ENCODE data around the gene GAPDHS.
A peak's percentile ranks its signal among the peaks of the same experiment; 100 is the strongest.

GAPDHS gene

GRCh38 chr19:35524181-35524837, 8.9 kb upstream of the GAPDHS start:
- DNase-seq (ENCODE audit: low read depth): no peak
- no peak for TF ChIP-seq CTCF (IDR thresholded peaks at IDR 0.05; ENCODE audit: insufficient read depth, low read depth, low read length, missing control alignments)
- no peak overlapping the region for H3K4me3 ChIP-seq (ENCODE audit: low read depth, low read length)

GRCh38 chr19:35525873-35526272, 7.4 kb upstream of the GAPDHS start:
- DNase-seq (ENCODE audit: low read depth): no peak
- no peak overlapping the region for H3K4me3 ChIP-seq (ENCODE audit: low read depth, low read length)
- no peak for TF ChIP-seq CTCF (IDR thresholded peaks at IDR 0.05; ENCODE audit: insufficient read depth, low read depth, low read length, missing control alignments)

GRCh38 chr19:35528218-35529038, 4.8 kb upstream of the GAPDHS start, which contains the start of gene SBSN:
TSS of gene SBSN (minus strand) at chr19:35528311. CDS start at chr19:35528281, 30 bp downstream.
- H3K4me3 ChIP-seq (ENCODE audit: low read depth, low read length): no peak within 1 kb of the TSS
- no peak for DNase-seq (ENCODE audit: low read depth)
- no peak for TF ChIP-seq CTCF (IDR thresholded peaks at IDR 0.05; ENCODE audit: insufficient read depth, low read depth, low read length, missing control alignments)

GRCh38 chr19:35529241-35530218, 3.7 kb upstream of the GAPDHS start:
- H3K4me3 ChIP-seq (ENCODE audit: low read depth, low read length): no peak overlapping the region
- DNase-seq (ENCODE audit: low read depth): no peak
- TF ChIP-seq CTCF (IDR thresholded peaks at IDR 0.05; ENCODE audit: insufficient read depth, low read depth, low read length, missing control alignments): no peak

GRCh38 chr19:35531291-35531690, 2.0 kb upstream of the GAPDHS start:
- DNase-seq (ENCODE audit: low read depth): no peak
- TF ChIP-seq CTCF (IDR thresholded peaks at IDR 0.05; ENCODE audit: insufficient read depth, low read depth, low read length, missing control alignments): no peak
- H3K4me3 ChIP-seq (ENCODE audit: low read depth, low read length): no peak overlapping the region

- TF ChIP-seq CTCF (IDR thresholded peaks at IDR 0.05; ENCODE audit: insufficient read depth, low read depth, low read length, missing control alignments): no peak
- peak; percentile 59 for DNase-seq (ENCODE audit: low read depth)
- H3K4me3 ChIP-seq (ENCODE audit: low read depth, low read length): no peak overlapping the region
Measured at GRCh38 chr19:35533822-35534392, 651 bp downstream of the GAPDHS start.
